ENCODE results near the gene CIC.

CIC gene

GRCh38 chr19:42290523-42291434 lies 21.7 kb downstream of the CIC start:
- TF ChIP-seq SPI1 (IDR thresholded peaks at IDR 0.05; ENCODE audit: low read depth, low read length) (no peak), PAX5 (IDR thresholded peaks at IDR 0.05; ENCODE audit: insufficient read depth, low read length, severe bottlenecking) (no peak), POU2F2 (IDR thresholded peaks at IDR 0.05; ENCODE audit: low read depth, low read length) (no peak), POLR2AphosphoS5 (IDR thresholded peaks at IDR 0.05; ENCODE audit: low read depth, low read length) (no peak), POLR2A (IDR thresholded peaks at IDR 0.05; ENCODE audit: low read depth, low read length) (no peak), TAF1 (IDR thresholded peaks at IDR 0.05; ENCODE audit: low read depth, low read length) (no peak)
- DNase-seq (ENCODE audit: insufficient read length, low spot score) (no peak), FAIRE-seq (no peak)

- no peak for DNase-seq (ENCODE audit: insufficient read length, low spot score)
- FAIRE-seq = no peak
- TF ChIP-seq POLR2A (IDR thresholded peaks at IDR 0.05; ENCODE audit: low read depth, low read length) (no peak), POLR2AphosphoS5 (IDR thresholded peaks at IDR 0.05; ENCODE audit: low read depth, low read length) (no peak), PAX5 (IDR thresholded peaks at IDR 0.05; ENCODE audit: insufficient read depth, low read length, severe bottlenecking) (no peak), POU2F2 (IDR thresholded peaks at IDR 0.05; ENCODE audit: low read depth, low read length) (no peak), TAF1 (IDR thresholded peaks at IDR 0.05; ENCODE audit: low read depth, low read length) (no peak), SPI1 (IDR thresholded peaks at IDR 0.05; ENCODE audit: low read depth, low read length) (no peak)
Measured at GRCh38 chr19:42291435-42291810, 22.4 kb downstream of the CIC start.

GRCh38 chr19:42292042-42292960 lies 23.2 kb downstream of the CIC start:
- DNase-seq (ENCODE audit: insufficient read length, low spot score) (no peak), FAIRE-seq (no peak)
- no peak for TF ChIP-seq TAF1 (IDR thresholded peaks at IDR 0.05; ENCODE audit: low read depth, low read length)
- TF ChIP-seq POLR2A (IDR thresholded peaks at IDR 0.05; ENCODE audit: low read depth, low read length) = no peak

DNA sequence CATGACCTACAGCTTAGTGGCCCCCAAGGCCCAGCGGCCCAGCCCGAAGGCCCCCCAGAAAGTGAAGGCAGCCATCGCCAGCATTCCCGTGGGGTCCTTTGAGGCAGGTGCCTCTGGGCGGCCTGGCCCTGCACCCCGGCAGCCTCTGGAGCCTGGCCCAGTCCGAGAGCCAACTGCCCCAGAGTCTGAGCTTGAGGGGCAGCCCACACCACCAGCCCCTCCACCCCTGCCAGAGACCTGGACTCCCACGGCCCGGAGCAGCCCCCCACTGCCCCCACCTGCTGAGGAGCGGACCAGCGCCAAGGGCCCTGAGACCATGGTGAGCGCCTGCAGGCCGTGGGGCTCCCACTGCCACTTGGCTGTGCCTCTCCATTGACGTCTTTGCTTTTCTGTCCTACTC lies 23.9 kb downstream of the CIC start:
- TF ChIP-seq POLR2A (IDR thresholded peaks at IDR 0.05; ENCODE audit: low read depth, low read length) = no peak
- no peak for TF ChIP-seq TAF1 (IDR thresholded peaks at IDR 0.05; ENCODE audit: low read depth, low read length)
- TF ChIP-seq SPI1 (IDR thresholded peaks at IDR 0.05; ENCODE audit: low read depth, low read length) = no peak
- TF ChIP-seq POLR2AphosphoS5 (IDR thresholded peaks at IDR 0.05; ENCODE audit: low read depth, low read length) = no peak
- TF ChIP-seq PAX5 (IDR thresholded peaks at IDR 0.05; ENCODE audit: insufficient read depth, low read length, severe bottlenecking) = no peak
- TF ChIP-seq POU2F2 (IDR thresholded peaks at IDR 0.05; ENCODE audit: low read depth, low read length) = no peak
- DNase-seq (ENCODE audit: insufficient read length, low spot score) (no peak), FAIRE-seq (no peak)

- TF ChIP-seq TAF1 (IDR thresholded peaks at IDR 0.05; ENCODE audit: low read depth, low read length) = no peak
- TF ChIP-seq POLR2AphosphoS5 (IDR thresholded peaks at IDR 0.05; ENCODE audit: low read depth, low read length) = no peak
- no peak for TF ChIP-seq POU2F2 (IDR thresholded peaks at IDR 0.05; ENCODE audit: low read depth, low read length)
- no peak for TF ChIP-seq POLR2A (IDR thresholded peaks at IDR 0.05; ENCODE audit: low read depth, low read length)
- no peak for TF ChIP-seq SPI1 (IDR thresholded peaks at IDR 0.05; ENCODE audit: low read depth, low read length)
- no peak for TF ChIP-seq PAX5 (IDR thresholded peaks at IDR 0.05; ENCODE audit: insufficient read depth, low read length, severe bottlenecking)
- DNase-seq (ENCODE audit: insufficient read length, low spot score) (no peak), FAIRE-seq (no peak)
Measured at GRCh38 chr19:42293540-42293939, 24.5 kb downstream of the CIC start.

GRCh38 chr19:42293948-42294347 lies 24.9 kb downstream of the CIC start:
- no peak for TF ChIP-seq POU2F2 (IDR thresholded peaks at IDR 0.05; ENCODE audit: low read depth, low read length)
- TF ChIP-seq TAF1 (IDR thresholded peaks at IDR 0.05; ENCODE audit: low read depth, low read length) = no peak
- TF ChIP-seq SPI1 (IDR thresholded peaks at IDR 0.05; ENCODE audit: low read depth, low read length) = no peak
- no peak for TF ChIP-seq PAX5 (IDR thresholded peaks at IDR 0.05; ENCODE audit: insufficient read depth, low read length, severe bottlenecking)
- TF ChIP-seq POLR2AphosphoS5 (IDR thresholded peaks at IDR 0.05; ENCODE audit: low read depth, low read length) = no peak
- TF ChIP-seq POLR2A (IDR thresholded peaks at IDR 0.05; ENCODE audit: low read depth, low read length) = no peak
- no peak for DNase-seq (ENCODE audit: insufficient read length, low spot score)
- FAIRE-seq = no peak

GRCh38 chr19:42294471-42295137 lies 25.6 kb downstream of the CIC start:
- TF ChIP-seq SPI1 (IDR thresholded peaks at IDR 0.05; ENCODE audit: low read depth, low read length) = no peak
- TF ChIP-seq TAF1 (IDR thresholded peaks at IDR 0.05; ENCODE audit: low read depth, low read length) = no peak
- TF ChIP-seq POLR2AphosphoS5 (IDR thresholded peaks at IDR 0.05; ENCODE audit: low read depth, low read length) = no peak
- no peak for TF ChIP-seq PAX5 (IDR thresholded peaks at IDR 0.05; ENCODE audit: insufficient read depth, low read length, severe bottlenecking)
- TF ChIP-seq POU2F2 (IDR thresholded peaks at IDR 0.05; ENCODE audit: low read depth, low read length) = no peak
- no peak for TF ChIP-seq POLR2A (IDR thresholded peaks at IDR 0.05; ENCODE audit: low read depth, low read length)
- FAIRE-seq (no peak), DNase-seq (ENCODE audit: insufficient read length, low spot score) (no peak)

GRCh38 chr19:42295342-42295741 lies 26.3 kb downstream of the CIC start:
- no peak for TF ChIP-seq POLR2A (IDR thresholded peaks at IDR 0.05; ENCODE audit: low read depth, low read length)
- TF ChIP-seq TAF1 (IDR thresholded peaks at IDR 0.05; ENCODE audit: low read depth, low read length) = no peak
- no peak for TF ChIP-seq SPI1 (IDR thresholded peaks at IDR 0.05; ENCODE audit: low read depth, low read length)
- TF ChIP-seq POU2F2 (IDR thresholded peaks at IDR 0.05; ENCODE audit: low read depth, low read length) = no peak
- DNase-seq (ENCODE audit: insufficient read length, low spot score) = no peak
- no peak for FAIRE-seq
